Astrocyte (in vitro differentiated cells and primary cell): ENCODE measurements around the gene PHYHD1.

ENCODE experiments used
- EZH2 ChIP-seq: IDR thresholded peaks from 2 replicates; pipeline ENCODE4 v1.6.1; 2012; ENCODE audit warnings: mild to moderate bottlenecking, low read length, inconsistent platforms; ENCODE audit not compliant: insufficient read depth
- TF ChIP-seq, protein P1 (sequence below): IDR thresholded peaks from 2 replicates; pipeline ENCODE4 v1.5.1; 2011; ENCODE audit warnings: low read depth, mild to moderate bottlenecking, inconsistent platforms, low read length, moderate library complexity; ENCODE audit not compliant: insufficient read depth

- no peak for TF ChIP-seq EZH2
- TF ChIP-seq, protein P1, sequence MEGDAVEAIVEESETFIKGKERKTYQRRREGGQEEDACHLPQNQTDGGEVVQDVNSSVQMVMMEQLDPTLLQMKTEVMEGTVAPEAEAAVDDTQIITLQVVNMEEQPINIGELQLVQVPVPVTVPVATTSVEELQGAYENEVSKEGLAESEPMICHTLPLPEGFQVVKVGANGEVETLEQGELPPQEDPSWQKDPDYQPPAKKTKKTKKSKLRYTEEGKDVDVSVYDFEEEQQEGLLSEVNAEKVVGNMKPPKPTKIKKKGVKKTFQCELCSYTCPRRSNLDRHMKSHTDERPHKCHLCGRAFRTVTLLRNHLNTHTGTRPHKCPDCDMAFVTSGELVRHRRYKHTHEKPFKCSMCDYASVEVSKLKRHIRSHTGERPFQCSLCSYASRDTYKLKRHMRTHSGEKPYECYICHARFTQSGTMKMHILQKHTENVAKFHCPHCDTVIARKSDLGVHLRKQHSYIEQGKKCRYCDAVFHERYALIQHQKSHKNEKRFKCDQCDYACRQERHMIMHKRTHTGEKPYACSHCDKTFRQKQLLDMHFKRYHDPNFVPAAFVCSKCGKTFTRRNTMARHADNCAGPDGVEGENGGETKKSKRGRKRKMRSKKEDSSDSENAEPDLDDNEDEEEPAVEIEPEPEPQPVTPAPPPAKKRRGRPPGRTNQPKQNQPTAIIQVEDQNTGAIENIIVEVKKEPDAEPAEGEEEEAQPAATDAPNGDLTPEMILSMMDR: no peak
These were observed 23.2 kb downstream of the PHYHD1 start for GRCh38 chr9:128943832-128944620.
